RPMI7951 (cell line): ENCODE measurements around the gene TSPY4. TPM values are rescaled to one million over a fixed set of nuclear protein-coding genes. Genes with fewer than 3 reads are reported as not detected.
"Not testable (repeated sequence)": the region's sequence is repeated elsewhere in the genome, so short reads cannot be mapped to it uniquely, and the experiment has no call there.

Source experiments
- DNase-seq: peaks from one replicate; pipeline ENCODE4 v3.0.0-alpha.2; 2012; ENCODE audit warnings: low read depth
- total RNA-seq: library from RNA; depleted of rRNA; stranded (reverse); fragments of >200 nt; shearing (Covaris generic); gene quantifications from 2 replicates; pipeline ENCODE4 v1.2.3, GENCODE V29; 2014; rRNA removed

Gene TSPY4
- total RNA-seq, result not detected in 2 replicates

GRCh38 chrY:9337164-9337563 is at the start of gene TSPY4:
Gene TSPY4, plus strand, starts transcription at chrY:9337464. Its CDS starts 46 bp downstream, at chrY:9337510.
- DNase-seq, result not testable (repeated sequence)

GRCh38 chrY:9320996-9321395 is 16.3 kb upstream of the TSPY4 start:
- DNase-seq, result no peak

GRCh38 chrY:9357497-9357896 is 20.2 kb downstream of the TSPY4 start, which contains the start of gene TSPY8:
Gene TSPY8, plus strand, starts transcription at chrY:9357797. Its CDS starts 46 bp downstream, at chrY:9357843.
- DNase-seq, result not testable (repeated sequence)

Other genes with a start within 250 kb of the TSPY4 start
- gene TSPY8, start 20.3 kb downstream of the TSPY4 start, total RNA-seq, result not detected in 2 replicates
- not detected in 2 replicates for gene TSPY3, start 61.0 kb downstream of the TSPY4 start, total RNA-seq
- gene TSPY1, start 129.5 kb downstream of the TSPY4 start, total RNA-seq, result not detected in 2 replicates
- gene TSPY9, start 149.8 kb downstream of the TSPY4 start, total RNA-seq, result not detected in 2 replicates
- not detected in 2 replicates for gene TSPY10, start 190.4 kb downstream of the TSPY4 start, total RNA-seq